Measurements from ENCODE around the gene HES5. TPM values are rescaled to one million over a fixed set of nuclear protein-coding genes. Genes with fewer than 3 reads are reported as not detected.

Gene HES5
- total RNA-seq, 1 experiment from 2014 or later = not detected

- Histone ChIP-seq H4K20me1 (ENCODE audit: control insufficient read depth, insufficient read depth, insufficient read length) (no peaks in the 10 kb centered on the region), H4K5ac (ENCODE audit: insufficient read length, low read depth, low read length) (no peak overlapping the region), H2BK12ac (ENCODE audit: insufficient read length, low read depth, low read length) (no peak overlapping the region), H3K23ac (ENCODE audit: insufficient read length, low read depth, low read length) (no peak overlapping the region), H3K9me3 (ENCODE audit: control insufficient read depth, low read depth, low read length) (no peaks in the 10 kb centered on the region), H3K79me2 (ENCODE audit: insufficient read depth, low read length) (no peaks in the 10 kb centered on the region), H3K4me1 (ENCODE audit: insufficient read depth, low read length) (no peaks in the 10 kb centered on the region; the same call in 1 of the 2 replicates), H2BK5ac (ENCODE audit: insufficient read length, low read length) (no peak overlapping the region), H3K4ac (ENCODE audit: low read depth, low read length) (no peak overlapping the region), H3K9ac (ENCODE audit: extremely low read depth, insufficient read length, low read length) (no peak overlapping the region), H3K18ac (ENCODE audit: insufficient read length, low read depth, low read length) (peak overlapping the region; percentile 76), H2AK5ac (ENCODE audit: insufficient read length, low read length) (no peak overlapping the region), H2AFZ (ENCODE audit: low read length) (no peak overlapping the region), H3K56ac (ENCODE audit: insufficient read length, low read depth, low read length) (no peak overlapping the region), H3K4me2 (ENCODE audit: insufficient read depth, insufficient read length, low read length) (peak overlapping the region; percentile 74), H3K23me2 (ENCODE audit: insufficient read length, low read depth, low read length, poor library complexity, severe bottlenecking) (peaks cover 12% of the 10 kb centered on the region), H3K27me3 (ENCODE audit: insufficient read depth, low read length) (no peaks in the 10 kb centered on the region; the same call in 1 of the 2 replicates), H2BK120ac (ENCODE audit: low read depth, low read length, poor library complexity, severe bottlenecking) (no peak overlapping the region), H2BK15ac (ENCODE audit: low read depth, low read length) (no peak overlapping the region), H4K91ac (ENCODE audit: insufficient read length, low read depth, low read length) (no peak overlapping the region), H3K14ac (ENCODE audit: insufficient read depth, low read length) (peak overlapping the region; percentile 24; the same call in 1 of the 2 replicates), H3T11ph (ENCODE audit: low read length) (no peak overlapping the region), H2BK20ac (ENCODE audit: low read depth, low read length, poor library complexity, severe bottlenecking) (no peak overlapping the region), H3K79me1 (ENCODE audit: insufficient read depth, low read depth, low read length, poor library complexity, severe bottlenecking) (no peaks in the 10 kb centered on the region), H4K8ac (replicated peaks; ENCODE audit: insufficient read length, low read depth, low read length) (no peak overlapping the region), H3K27ac (ENCODE audit: insufficient read length, low read depth, low read length) (no peak overlapping the region)
- Mint-ChIP-seq H3K27me3 (ENCODE audit: low read depth) (peaks cover 10% of the 10 kb centered on the region), H3K27ac (peak overlapping the region in 2 of 3 experiments; percentile 76 to 82; a peak in 4 of 7 replicates), H3K4me3 (peak overlapping the region; percentile 61 to 84), H3K9me3 (no peaks in the 10 kb centered on the region; a peak in 1 of 5 replicates), H3K4me1 (peaks cover 10 to 30% of the 10 kb centered on the region in 2 experiments), H3K36me3 (ENCODE audit: insufficient read depth in 1 of 3, low read depth in 3 of 3) (no peaks in the 10 kb centered on the region)
- WGBS (ENCODE audit: extremely low coverage, insufficient read length, low lambda C conversion rate) = no CpG with 5 or more reads among the region's 52 CpGs
- TF ChIP-seq CTCF (conservative IDR thresholded peaks at IDR 0.05) = peak; percentile 27; the same call in 1 of the 3 replicates
- DNase-seq = peak; percentile 94
Measured at GRCh38 chr1:2546515-2547209, 16.6 kb upstream of the HES5 start.
